HepG2 (cell line): ENCODE results near the gene SEM1. TPM values are rescaled to one million over a fixed set of nuclear protein-coding genes. Genes with fewer than 3 reads are reported as not detected.

ENCODE experiments used
- ATAC-seq: fragments of 200-7000 bp; cut with Tn5 transposase; 3 replicates; pipeline ENCODE4 v1.9.1; 2020; ENCODE audit warnings: mild to moderate bottlenecking, moderate library complexity
- BruUV-seq: library from RNA; stranded (reverse); fragments of 400-500 nt; replicated peaks from 2 replicates; lab custom pipeline; 2021; lab: Mats Ljungman, UMichigan
- CTCF ChIA-PET: fragments of 300-600 bp; formaldehyde crosslinking; extraction: SDS; loops from one replicate; lab custom pipeline; 2021; ENCODE audit warnings: low total read pairs, inconsistent platforms, low intra/inter-chr PET ratio; lab: Yijun Ruan, JAX
- POLR2A ChIA-PET: fragments of 350-600 bp; sonication (Branson Sonifier 250); formaldehyde crosslinking; loops from one replicate; lab custom pipeline; 2020; ENCODE audit warnings: antibody characterized with exemption, inconsistent platforms; lab: Yijun Ruan, JAX
- DNase-seq: peaks from one replicate; pipeline ENCODE4 v3.0.0-alpha.2; 2015; ENCODE audit warnings: low spot score
- FAIRE-seq: peaks from 3 replicates; lab custom pipeline; 2011; peaks lifted over from hg19 to GRCh38; lab: Jason Lieb, UNC
- H2AFZ ChIP-seq: one replicate; pipeline ENCODE4 v1.6.1; 2011; ENCODE audit warnings: low read length, inconsistent platforms
- H3K27ac ChIP-seq: fragments of 300-600 bp; 3 replicates; pipeline ENCODE4 v1.8.0; 2011; ENCODE audit warnings: mixed run types, mild to moderate bottlenecking, mixed read lengths, low read length, inconsistent platforms; ENCODE audit not compliant: insufficient read depth; ENCODE audit errors: extremely low read length
- H3K27me3 ChIP-seq, 2 experiments: fragments of 200-600 bp in 1 of 2; 2 replicates in 1 of 2; 3 replicates in 1 of 2; pipeline versions ENCODE4 v1.6.0 to v1.8.0; 2011; ENCODE audit warnings: low read length in 2 of 2, mild to moderate bottlenecking in 2 of 2, moderate library complexity in 2 of 2, inconsistent platforms in 1 of 2; ENCODE audit not compliant: insufficient read depth in 2 of 2, control insufficient read depth in 1 of 2
- H3K36me3 ChIP-seq, 2 experiments: fragments of 200-600 bp in 1 of 2; replicated peaks in 1 of 2; 2 replicates in 1 of 2; 3 replicates in 1 of 2; pipeline versions ENCODE4 v1.5.1 to v1.8.0; 2011; ENCODE audit warnings: low read length in 2 of 2, inconsistent platforms in 1 of 2; ENCODE audit not compliant: insufficient read depth in 2 of 2, control insufficient read depth in 1 of 2
- H3K4me1 ChIP-seq: 2 replicates; pipeline ENCODE4 v1.5.1; 2012; ENCODE audit warnings: low read length, inconsistent platforms; ENCODE audit not compliant: insufficient read depth
- H3K4me2 ChIP-seq: 2 replicates; pipeline ENCODE4 v1.6.0; 2011; ENCODE audit warnings: low read depth, low read length, inconsistent platforms
- H3K4me3 ChIP-seq, 3 experiments: fragments of 200-600 bp in 1 of 3; sonication (generic), shearing (Covaris generic) in 1 of 3; replicated peaks in 1 of 3; 2 replicates each; pipeline ENCODE4 v1.5.1; 2011 to 2016; ENCODE audit warnings: low read length in 3 of 3, inconsistent platforms in 2 of 3, low read depth in 2 of 3, mild to moderate bottlenecking in 2 of 3, control low read depth in 1 of 3, mixed read lengths in 1 of 3; ENCODE audit not compliant: insufficient read depth in 1 of 3
- H3K79me2 ChIP-seq: one replicate; pipeline ENCODE4 v1.6.1; 2011; ENCODE audit warnings: low read length, inconsistent platforms; ENCODE audit not compliant: insufficient read depth
- H3K9ac ChIP-seq: 2 replicates; pipeline ENCODE4 v1.6.0; 2011; ENCODE audit warnings: mild to moderate bottlenecking, low read depth, low read length, inconsistent platforms; ENCODE audit not compliant: insufficient read depth
- H3K9me3 ChIP-seq: 2 replicates; pipeline ENCODE4 v1.5.1; 2012; ENCODE audit warnings: mild to moderate bottlenecking, low read length
- H4K20me1 ChIP-seq: 2 replicates; pipeline ENCODE4 v1.6.0; 2011; ENCODE audit warnings: inconsistent platforms, mild to moderate bottlenecking, low read length, moderate library complexity; ENCODE audit not compliant: insufficient read depth
- ATF7 ChIP-seq, 2 experiments: fragments of 450-650 bp in 1 of 2; sonication (generic) in 1 of 2; formaldehyde crosslinking in 1 of 2; IDR thresholded peaks; 2 replicates each; pipeline versions ENCODE4 v1.4.0 to v1.6.1; 2016 to 2020; ENCODE audit warnings: antibody characterized with exemption in 1 of 2, mild to moderate bottlenecking in 1 of 2, missing genetic modification reagents in 1 of 2
- FOSL2 ChIP-seq: sonication (generic); formaldehyde crosslinking; IDR thresholded peaks from 2 replicates; pipeline ENCODE4 v1.4.0; 2020; ENCODE audit warnings: missing genetic modification reagents
- HOXA5 ChIP-seq: sonication (generic); formaldehyde crosslinking; IDR thresholded peaks from 2 replicates; pipeline ENCODE4 v1.4.0; 2020; ENCODE audit warnings: missing genetic modification reagents
- MTF1 ChIP-seq: sonication (generic); formaldehyde crosslinking; IDR thresholded peaks from 2 replicates; pipeline ENCODE4 v1.5.0; 2020; ENCODE audit warnings: missing genetic modification reagents
- POGZ ChIP-seq: sonication (generic); formaldehyde crosslinking; IDR thresholded peaks from 2 replicates; pipeline ENCODE4 v1.4.0; 2020; ENCODE audit warnings: mild to moderate bottlenecking, missing genetic modification reagents
- RAD51 ChIP-seq: fragments of 450-650 bp; IDR thresholded peaks from 2 replicates; pipeline ENCODE4 v1.6.1; 2016; ENCODE audit warnings: borderline replicate concordance
- SIN3A ChIP-seq: IDR thresholded peaks from 2 replicates; pipeline ENCODE4 v1.6.1; 2011; ENCODE audit warnings: low read depth, mild to moderate bottlenecking, control low read depth, low read length, borderline replicate concordance
- SP1 ChIP-seq, 2 experiments: fragments of 450-650 bp in 1 of 2; sonication (generic) in 1 of 2; formaldehyde crosslinking in 1 of 2; IDR thresholded peaks; 2 replicates each; pipeline versions ENCODE4 v1.4.0 to v1.6.1; 2016 to 2020; ENCODE audit warnings: missing genetic modification reagents in 1 of 2
- TEF ChIP-seq: sonication (generic); formaldehyde crosslinking; IDR thresholded peaks from 2 replicates; pipeline ENCODE4 v1.5.0; 2020; ENCODE audit warnings: missing genetic modification reagents
- ZMYM4 ChIP-seq: sonication (generic); formaldehyde crosslinking; IDR thresholded peaks from 2 replicates; pipeline ENCODE4 v1.8.1; 2023; ENCODE audit warnings: mild to moderate bottlenecking, missing genetic modification reagents
- ZNF20 ChIP-seq: sonication (generic); formaldehyde crosslinking; IDR thresholded peaks from 2 replicates; pipeline ENCODE4 v1.4.0; 2020; ENCODE audit warnings: mild to moderate bottlenecking, moderate library complexity, missing genetic modification reagents
- ZNF609 ChIP-seq: sonication (generic); formaldehyde crosslinking; IDR thresholded peaks from 2 replicates; pipeline ENCODE4 v1.4.0; 2020; ENCODE audit warnings: mild to moderate bottlenecking, missing genetic modification reagents, borderline replicate concordance
- ZNF777 ChIP-seq: sonication (generic); formaldehyde crosslinking; IDR thresholded peaks from 2 replicates; pipeline ENCODE4 v1.4.0; 2020; ENCODE audit warnings: missing genetic modification reagents
- WGBS: methylation state at CpG from one replicate; pipeline ENCODE4 v1.1.6; 2017; ENCODE audit warnings: low lambda C conversion rate; 5-methylcytosine and 5-hydroxymethylcytosine counted together
- in situ Hi-C: cut with HindIII; loops from 2 replicates; pipeline ENCODE4 v1.10.0; 2017; ENCODE audit warnings: low pct_unique_long_range_greater_than_20kb; ENCODE audit not compliant: extremely low pct_ligation_motif_present
- intact Hi-C: fragments of 100-400 bp; cut with micrococcal nuclease; formaldehyde crosslinking; loops from one replicate; pipeline ENCODE4 v1.10.0; 2022; ENCODE audit not compliant: unreplicated experiment
- polyA plus RNA-seq, 8 experiments: library from polyadenylated mRNA; depleted of rRNA in 3 of 8; stranded (reverse) in 7 of 8; unstranded in 1 of 8; fragments of >200 nt; fragmentation: Illumina TruSeq in 4 of 8; extraction: Trizol in 4 of 8; gene quantifications; 2 replicates each; pipeline versions ENCODE4 v1.2.1 to v1.2.3, GENCODE V29; 2011 to 2016; ENCODE audit warnings: low read depth in 4 of 8, missing spikeins in 1 of 8, mixed read lengths in 1 of 8; ENCODE audit not compliant: insufficient read depth in 1 of 8
- total RNA-seq, 5 experiments: library from RNA; depleted of rRNA; stranded (reverse); fragments of >200 nt; fragmentation: Illumina TruSeq; extraction: Trizol; gene quantifications; 2 replicates each; pipeline ENCODE4 v1.2.3, GENCODE V29; 2016; ENCODE audit warnings: low read depth in 1 of 5

Gene SEM1
- total and polyA plus RNA-seq, 2 of the 13 experiments (the other 11 are each of a cell fraction or from before 2014, with no cell fraction given) = 40.7 to 174 TPM

- no peaks in the 10 kb centered on the region for H4K20me1 ChIP-seq
- no peaks in the 10 kb centered on the region for H3K36me3 ChIP-seq
- in situ Hi-C loops (no loop called here), intact Hi-C loops (no loop called here)
- ATAC-seq (no peak), DNase-seq (no peak), FAIRE-seq (no peak)
- H3K4me2 ChIP-seq = no peak overlapping the region
- CTCF ChIA-PET = no interaction called here
- H3K27me3 ChIP-seq = 0 out of 5 replicates have a peak, but pooled peaks cover 0 to 1% of the 10 kb centered on the region in 2 experiments
- H3K9me3 ChIP-seq = no peaks in the 10 kb centered on the region
- 1% methylated on average over 2 of the region's 2 CpGs for WGBS
- POLR2A ChIA-PET = no interaction called here
- H3K27ac ChIP-seq = no peak overlapping the region
- H3K4me1 ChIP-seq = no peaks in the 10 kb centered on the region
- no peaks in the 10 kb centered on the region for H3K79me2 ChIP-seq
- H2AFZ ChIP-seq = no peak overlapping the region
- H3K4me3 ChIP-seq = no peak overlapping the region
- H3K9ac ChIP-seq = no peak overlapping the region
- TF ChIP-seq TEF (no peak), POGZ (no peak), FOSL2 (no peak), RAD51 (no peak)
- no TSS peak for BruUV-seq
These were observed 37.8 kb upstream of the SEM1 start for GRCh38 chr7:96747418-96747940.

- Histone ChIP-seq H3K36me3 (no peaks in the 10 kb centered on the region), H3K27me3 (no peaks in the 10 kb centered on the region; a peak in 1 of 5 replicates), H3K9me3 (no peaks in the 10 kb centered on the region), H3K4me2 (no peak overlapping the region), H4K20me1 (no peaks in the 10 kb centered on the region), H2AFZ (no peak overlapping the region), H3K79me2 (no peaks in the 10 kb centered on the region), H3K4me3 (no peak overlapping the region), H3K9ac (no peak overlapping the region), H3K4me1 (no peaks in the 10 kb centered on the region), H3K27ac (no peak overlapping the region)
- no peak for ATAC-seq
- no peak for FAIRE-seq
- DNase-seq = no peak
- no peak for TF ChIP-seq ZNF20
- TF ChIP-seq SIN3A = no peak
- no peak for TF ChIP-seq ZNF609
- TF ChIP-seq ZMYM4 = no peak
- TF ChIP-seq ATF7 (IDR thresholded peaks at IDR 0.05) = no peak
- no peak for TF ChIP-seq ATF7 (CRISPR knock-in tag; IDR thresholded peaks at IDR 0.05)
- TF ChIP-seq MTF1 = no peak
- no peak for TF ChIP-seq SP1 (IDR thresholded peaks at IDR 0.05)
- TF ChIP-seq SP1 (CRISPR knock-in tag; IDR thresholded peaks at IDR 0.05) = no peak
- no peak for TF ChIP-seq HOXA5 (CRISPR knock-in tag)
- no peak for TF ChIP-seq ZNF777 (CRISPR knock-in tag)
- no TSS peak for BruUV-seq
- intact Hi-C loops = no loop called here
- POLR2A ChIA-PET = no interaction called here
- in situ Hi-C loops = no loop called here
- CTCF ChIA-PET = no interaction called here
- 15% methylated on average over 4 of the region's 4 CpGs for WGBS
These were observed 30.5 kb upstream of the SEM1 start for GRCh38 chr7:96740130-96740529.
